AG09319 (cell line): Measurements from ENCODE around the gene KCNJ12.
"Not testable (repeated sequence)": the region's sequence is repeated elsewhere in the genome, so short reads cannot be mapped to it uniquely, and the experiment has no call there.

Source experiments
- DNase-seq: peaks from one replicate; pipeline ENCODE4 v3.0.0-alpha.2; 2010; ENCODE audit warnings: low read depth; ENCODE audit errors: extremely low read depth
- TF ChIP-seq, protein P1 (sequence below): IDR thresholded peaks from 2 replicates; pipeline ENCODE4 v1.5.1; 2011; ENCODE audit warnings: low read depth, mild to moderate bottlenecking, inconsistent platforms, low read length, moderate library complexity

The KCNJ12 gene

DNA sequence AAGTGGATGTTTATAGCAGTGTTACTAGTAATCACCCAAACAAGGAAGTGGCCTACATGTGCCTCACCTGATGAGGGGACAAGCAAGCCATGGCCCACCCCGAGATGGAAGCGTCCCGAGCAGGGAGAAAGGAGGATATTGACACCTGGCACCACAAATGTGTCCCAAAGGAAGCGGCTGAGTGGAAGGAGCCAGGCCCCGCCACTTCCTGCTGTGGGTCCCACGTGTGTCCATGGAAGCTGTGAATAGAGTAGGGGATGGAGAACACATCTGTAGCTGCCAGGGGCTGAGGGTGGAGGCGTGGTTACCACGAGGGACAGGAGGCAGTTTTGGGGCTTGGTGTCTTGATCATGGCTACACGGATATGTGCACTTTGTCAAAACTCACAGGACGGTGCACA lies 49.2 kb downstream of the KCNJ12 start:
- DNase-seq: no peak
- TF ChIP-seq, protein P1, sequence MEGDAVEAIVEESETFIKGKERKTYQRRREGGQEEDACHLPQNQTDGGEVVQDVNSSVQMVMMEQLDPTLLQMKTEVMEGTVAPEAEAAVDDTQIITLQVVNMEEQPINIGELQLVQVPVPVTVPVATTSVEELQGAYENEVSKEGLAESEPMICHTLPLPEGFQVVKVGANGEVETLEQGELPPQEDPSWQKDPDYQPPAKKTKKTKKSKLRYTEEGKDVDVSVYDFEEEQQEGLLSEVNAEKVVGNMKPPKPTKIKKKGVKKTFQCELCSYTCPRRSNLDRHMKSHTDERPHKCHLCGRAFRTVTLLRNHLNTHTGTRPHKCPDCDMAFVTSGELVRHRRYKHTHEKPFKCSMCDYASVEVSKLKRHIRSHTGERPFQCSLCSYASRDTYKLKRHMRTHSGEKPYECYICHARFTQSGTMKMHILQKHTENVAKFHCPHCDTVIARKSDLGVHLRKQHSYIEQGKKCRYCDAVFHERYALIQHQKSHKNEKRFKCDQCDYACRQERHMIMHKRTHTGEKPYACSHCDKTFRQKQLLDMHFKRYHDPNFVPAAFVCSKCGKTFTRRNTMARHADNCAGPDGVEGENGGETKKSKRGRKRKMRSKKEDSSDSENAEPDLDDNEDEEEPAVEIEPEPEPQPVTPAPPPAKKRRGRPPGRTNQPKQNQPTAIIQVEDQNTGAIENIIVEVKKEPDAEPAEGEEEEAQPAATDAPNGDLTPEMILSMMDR: no peak

DNA sequence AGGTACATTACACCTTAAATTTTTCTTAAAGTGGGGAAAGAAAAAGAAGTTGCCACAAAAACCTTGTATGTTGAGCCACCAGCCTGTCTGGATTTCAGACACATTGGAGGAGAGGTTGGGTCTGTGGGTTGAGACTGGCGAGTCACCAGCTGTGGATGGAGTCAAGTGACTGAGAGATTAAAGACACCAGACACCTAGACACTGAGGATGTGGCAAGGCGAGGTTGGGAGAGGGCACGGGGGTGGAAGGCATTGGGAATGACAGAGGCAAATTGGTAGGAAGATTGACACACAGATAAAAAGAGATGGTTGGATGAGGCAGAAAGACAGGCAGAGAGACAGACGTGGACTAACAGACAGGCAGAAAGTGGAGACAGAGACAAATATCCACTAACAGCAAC lies 49.6 kb downstream of the KCNJ12 start:
- no peak for DNase-seq
- TF ChIP-seq, protein P1: no peak

DNA sequence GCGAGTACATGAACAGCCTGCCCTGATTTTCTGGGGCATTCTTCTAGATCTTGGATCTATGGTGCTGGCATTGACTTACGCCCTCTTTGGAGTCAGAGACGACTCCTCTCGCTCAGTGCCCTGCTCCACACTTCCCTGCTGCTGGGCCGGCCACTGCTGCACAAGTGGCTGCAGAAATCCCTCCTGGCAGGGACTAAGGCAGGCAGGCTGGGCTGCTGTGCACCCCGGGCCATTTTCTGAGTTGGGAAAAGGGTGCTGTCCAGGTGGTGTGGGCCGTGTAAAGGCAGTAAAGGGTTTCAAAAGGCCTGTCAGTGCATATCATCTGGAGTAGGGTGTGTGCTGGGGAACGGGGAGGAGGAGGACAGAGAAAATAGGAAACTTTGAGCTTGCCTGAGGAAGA lies 50.1 kb downstream of the KCNJ12 start:
- DNase-seq: not testable (repeated sequence)

DNA sequence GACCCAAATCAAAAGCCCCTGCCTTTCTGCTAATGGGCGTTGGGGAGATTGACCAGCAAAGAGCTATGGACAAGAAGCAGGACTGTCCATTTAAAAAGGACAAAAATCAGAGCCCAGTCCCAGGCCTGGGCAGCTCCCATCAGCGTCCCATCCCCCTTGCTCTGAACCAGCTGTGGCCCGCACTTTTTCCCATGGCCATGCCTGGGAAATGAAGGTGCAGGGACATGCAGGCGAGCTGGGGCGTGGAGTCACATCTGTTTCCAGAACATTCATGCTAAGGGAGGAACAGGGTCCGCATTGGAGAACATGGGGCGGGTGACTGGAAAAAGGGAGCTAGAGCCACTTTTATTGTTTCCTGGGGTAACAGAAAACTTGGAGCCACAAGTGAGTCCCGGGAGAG lies 50.7 kb downstream of the KCNJ12 start:
- DNase-seq: not testable (repeated sequence)

DNA sequence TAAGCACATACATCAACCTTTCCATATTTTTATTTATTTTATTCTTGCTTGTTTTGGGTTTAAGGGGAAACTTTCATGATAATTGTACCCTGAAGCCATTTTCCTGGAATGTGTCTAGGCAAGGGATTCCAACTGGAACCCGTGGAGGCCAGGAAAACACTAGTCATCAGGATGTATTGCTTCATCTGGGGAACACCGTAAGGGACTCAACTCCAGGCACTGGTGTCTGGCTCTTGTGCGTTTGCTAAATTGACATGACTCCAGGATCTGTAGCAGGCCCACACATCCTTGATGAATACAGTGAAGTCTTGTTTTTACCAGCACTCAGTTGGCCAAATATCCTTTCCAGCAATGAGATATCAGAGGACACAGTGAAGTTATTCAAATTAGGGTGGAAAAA lies 51.6 kb downstream of the KCNJ12 start:
- DNase-seq: not testable (repeated sequence)

DNA sequence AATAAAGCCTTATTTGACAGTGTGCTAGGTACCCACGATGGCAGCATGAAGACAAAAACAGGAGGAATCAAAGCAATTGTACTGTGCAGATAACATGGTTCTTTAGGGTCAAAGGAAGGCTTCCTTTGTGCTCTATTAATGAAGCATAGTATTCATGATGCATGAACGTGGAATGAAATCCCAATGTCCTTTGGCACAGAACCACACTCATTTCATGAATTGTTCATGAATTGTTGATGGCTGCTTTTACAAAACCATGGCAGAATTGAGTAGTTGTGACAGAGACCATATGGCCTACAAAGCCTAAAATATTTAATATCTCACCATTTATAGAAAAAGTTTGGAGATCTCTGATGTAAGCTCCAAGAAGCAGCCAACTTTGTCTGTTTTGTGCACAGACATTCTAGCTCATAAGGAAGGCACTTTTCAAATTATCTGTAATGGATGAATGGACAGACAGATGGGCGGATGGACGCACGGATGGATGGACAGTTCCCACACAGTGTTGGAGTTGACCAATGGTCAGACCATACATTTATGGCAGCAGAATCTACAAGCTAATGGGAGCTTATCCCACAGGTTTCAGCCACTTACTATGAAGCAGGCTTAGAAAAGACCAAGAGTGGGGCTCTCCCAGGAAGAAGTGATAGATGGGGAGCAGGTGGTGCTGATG lies 52.7 kb downstream of the KCNJ12 start:
- not testable (repeated sequence) for DNase-seq

DNA sequence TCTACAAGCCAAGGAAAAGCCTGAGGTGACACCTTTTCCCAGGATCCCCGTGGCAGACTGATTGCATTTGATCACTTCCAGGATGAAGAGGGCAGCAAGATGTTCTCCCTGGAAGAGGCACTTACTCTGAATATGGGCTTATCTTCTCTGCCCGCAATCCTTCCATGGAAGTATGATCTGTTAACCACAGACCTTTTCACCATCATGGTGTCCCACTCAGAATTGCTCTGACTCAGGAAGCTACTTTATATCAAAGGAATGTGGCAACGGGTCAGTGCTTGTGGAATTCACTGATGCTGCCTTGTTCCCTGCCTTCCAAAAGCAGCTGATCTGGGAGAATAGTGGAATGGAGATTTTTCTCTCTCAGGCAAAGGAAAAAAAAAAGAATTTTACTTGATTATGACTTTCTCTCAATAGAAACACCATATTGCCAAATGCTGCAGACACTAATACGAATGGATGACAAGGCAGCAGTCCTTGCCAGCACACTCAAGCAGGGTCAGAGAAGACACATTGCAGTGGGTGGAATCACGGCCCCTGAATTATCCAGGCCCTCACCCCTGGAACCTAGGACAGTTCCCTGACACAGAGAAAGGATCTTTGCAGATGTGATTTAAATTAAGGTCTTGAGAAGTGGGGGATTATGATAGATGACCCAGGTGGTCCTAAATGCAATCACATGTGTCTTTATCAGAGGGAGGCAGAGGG lies 53.9 kb downstream of the KCNJ12 start:
- not testable (repeated sequence) for DNase-seq

DNA sequence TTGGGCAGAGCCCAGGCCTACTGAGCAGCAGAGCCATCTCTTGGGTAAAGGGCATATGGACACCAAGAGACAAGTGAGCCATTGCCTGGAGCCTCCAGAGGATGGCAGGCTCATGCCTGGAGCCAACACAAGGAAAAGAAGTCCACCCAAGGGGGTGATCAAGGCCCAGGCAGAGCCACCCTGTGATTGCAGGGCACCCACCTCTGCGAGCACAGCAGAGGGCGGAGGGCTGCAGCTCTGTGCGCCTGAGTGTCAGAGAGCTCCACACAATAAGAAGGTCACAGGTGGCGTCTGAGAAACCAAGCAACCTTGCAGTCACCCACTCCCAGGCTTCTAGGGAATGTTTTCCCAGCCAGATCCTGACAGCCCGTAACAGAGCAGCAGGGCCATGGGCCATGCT lies 57.8 kb downstream of the KCNJ12 start:
- DNase-seq: not testable (repeated sequence)

DNA sequence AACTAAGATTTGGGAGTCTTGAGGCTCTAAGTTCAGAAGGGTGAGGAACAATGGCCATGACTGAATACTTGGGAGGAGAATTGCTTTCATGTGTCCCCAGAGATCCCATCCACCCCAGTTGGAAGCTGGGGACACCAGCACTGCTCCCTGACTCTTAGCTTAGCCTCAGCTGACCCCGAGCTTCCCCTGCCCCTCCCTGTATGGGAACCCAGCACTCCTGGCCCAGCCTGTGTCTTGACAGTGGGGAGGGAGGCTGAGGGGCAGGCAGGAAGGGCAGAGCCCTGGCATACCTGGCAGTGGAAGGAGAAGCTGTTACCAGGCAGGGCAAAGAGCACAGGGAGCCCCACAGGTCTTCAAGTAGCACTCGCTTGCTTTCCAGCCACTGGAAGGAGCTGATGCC lies 58.8 kb downstream of the KCNJ12 start:
- DNase-seq: not testable (repeated sequence)

DNA sequence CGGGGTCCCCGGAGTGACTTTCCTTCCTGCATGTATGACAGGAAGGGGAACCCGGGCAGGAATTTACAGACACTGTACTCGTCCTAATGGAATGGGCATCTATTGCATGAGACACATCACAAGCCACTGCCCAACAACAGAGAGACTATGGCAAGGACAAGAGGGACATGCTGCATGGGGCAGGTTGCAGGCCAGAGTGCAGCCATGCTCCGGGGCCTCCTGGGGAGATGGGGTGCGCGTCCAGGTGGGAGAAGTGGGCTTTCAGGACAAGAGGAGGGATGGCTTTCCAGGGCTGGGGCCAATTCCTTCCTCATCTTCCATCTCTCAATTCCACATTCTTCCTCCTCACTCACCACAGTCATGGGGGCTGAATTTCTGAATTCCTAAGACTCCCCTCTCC lies 60.3 kb downstream of the KCNJ12 start:
- not testable (repeated sequence) for DNase-seq

DNA sequence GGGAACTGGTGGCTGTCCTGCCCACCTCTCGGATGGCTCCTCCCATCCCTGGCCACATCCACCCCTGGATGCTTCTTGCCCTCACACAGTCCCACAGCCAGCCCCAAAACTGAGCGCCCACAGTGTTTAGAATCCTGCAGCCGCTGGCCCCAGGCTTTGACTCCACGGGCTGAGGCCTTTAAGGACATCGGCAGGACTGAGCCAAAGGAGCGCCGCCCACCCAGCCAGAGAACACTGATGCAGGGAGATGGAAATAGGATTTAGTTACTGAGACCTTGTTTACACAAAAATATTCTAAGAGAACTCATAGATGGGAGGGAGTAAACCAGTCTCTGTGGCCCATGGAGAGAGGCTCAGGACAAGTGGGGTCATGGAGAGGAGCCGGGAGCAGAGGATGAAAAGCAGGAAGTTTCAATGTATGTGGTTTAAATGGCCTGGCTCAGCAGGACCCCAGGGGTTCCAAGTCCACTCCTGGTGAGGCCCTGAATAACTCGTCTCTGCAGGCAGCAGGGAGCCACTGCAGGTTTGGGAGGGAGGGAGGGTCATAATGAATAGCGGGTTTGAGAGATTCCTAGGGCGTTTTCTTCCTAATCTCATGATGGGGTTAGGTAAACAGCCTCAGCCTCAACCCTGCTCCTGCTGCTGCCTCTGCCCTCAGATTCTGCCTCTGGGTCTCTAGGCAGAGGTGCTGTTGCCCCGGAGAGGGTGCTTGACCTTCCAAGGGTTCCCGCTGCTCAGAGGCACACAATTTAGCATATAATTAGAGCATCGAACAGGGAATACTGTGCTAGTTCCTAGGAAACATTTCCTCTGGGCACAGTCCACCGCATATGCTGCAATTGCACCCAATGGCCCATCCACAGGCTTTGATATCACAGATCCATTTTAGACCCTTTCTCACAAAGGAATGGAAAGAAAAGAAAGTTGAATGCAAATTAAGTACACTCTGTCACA lies 61.0 kb downstream of the KCNJ12 start:
- DNase-seq: not testable (repeated sequence)

DNA sequence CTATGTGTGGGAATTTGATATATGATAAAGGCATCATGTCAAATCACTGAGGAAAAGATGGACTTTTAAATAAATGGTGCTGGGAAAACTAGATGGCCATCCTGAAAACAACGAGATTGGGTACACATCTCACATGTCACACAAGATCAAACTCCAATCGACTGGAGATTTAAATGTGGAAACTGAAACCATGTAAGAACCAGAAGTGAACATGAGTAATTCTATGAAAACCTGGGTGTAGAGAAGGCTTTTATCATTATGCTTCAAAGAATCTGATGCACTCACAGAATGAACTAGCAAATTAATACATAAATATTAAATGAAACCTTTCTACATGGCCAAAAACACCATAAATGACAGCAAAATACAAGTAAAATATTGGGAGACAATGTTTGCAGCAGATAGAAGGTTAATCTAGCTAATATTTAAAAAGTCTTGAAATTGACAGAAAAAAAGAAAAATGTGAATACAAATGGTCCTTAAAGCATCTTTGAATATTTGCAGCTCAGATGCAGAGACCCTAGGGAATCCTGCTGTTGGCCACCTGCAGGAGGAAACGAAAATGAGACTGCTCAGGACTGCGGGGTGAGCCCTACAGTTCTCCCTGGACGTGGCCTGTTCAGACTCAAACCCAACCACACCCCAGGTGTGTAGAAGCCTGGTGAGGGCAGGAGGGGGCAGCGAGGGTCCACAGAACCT lies 62.3 kb downstream of the KCNJ12 start:
- not testable (repeated sequence) for DNase-seq

DNA sequence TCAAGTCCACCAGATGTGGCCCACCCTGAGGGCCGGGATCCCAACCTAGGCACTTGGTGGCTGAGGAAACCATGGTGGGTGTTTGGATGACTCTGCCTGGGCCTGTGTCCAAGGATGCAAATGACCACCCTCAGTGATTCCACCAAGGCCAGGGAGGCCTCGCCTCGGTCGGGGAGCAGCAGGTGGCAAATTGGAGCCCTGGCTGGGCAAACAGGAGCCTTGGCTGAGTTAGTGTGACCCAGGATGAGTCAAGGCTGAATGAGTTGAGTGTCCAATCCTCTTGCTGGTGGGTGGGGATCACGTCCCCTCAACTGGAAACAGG lies 62.8 kb downstream of the KCNJ12 start:
- DNase-seq: not testable (repeated sequence)
